ENCODE results near the gene THSD4.

DNA sequence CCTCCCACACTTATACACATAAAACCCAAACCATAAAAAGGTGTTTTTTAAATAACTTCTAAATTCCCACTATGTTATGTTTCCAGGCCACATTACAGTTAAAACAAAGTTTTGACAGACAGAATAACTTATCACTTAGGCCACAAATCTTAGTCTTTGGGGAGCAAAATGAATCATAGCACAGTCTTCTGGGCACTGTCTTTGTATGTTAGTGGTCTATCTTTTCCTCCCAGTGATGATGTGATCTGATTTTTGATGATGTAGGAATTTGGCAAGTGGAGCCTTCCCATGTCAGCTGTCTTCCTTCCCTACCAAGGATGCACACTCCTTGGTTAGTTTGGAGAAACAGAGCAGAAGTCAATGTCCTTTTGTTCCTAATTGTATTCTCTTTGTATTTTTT, 67.3 kb downstream of the THSD4 start:
- TF ChIP-seq, protein P1, sequence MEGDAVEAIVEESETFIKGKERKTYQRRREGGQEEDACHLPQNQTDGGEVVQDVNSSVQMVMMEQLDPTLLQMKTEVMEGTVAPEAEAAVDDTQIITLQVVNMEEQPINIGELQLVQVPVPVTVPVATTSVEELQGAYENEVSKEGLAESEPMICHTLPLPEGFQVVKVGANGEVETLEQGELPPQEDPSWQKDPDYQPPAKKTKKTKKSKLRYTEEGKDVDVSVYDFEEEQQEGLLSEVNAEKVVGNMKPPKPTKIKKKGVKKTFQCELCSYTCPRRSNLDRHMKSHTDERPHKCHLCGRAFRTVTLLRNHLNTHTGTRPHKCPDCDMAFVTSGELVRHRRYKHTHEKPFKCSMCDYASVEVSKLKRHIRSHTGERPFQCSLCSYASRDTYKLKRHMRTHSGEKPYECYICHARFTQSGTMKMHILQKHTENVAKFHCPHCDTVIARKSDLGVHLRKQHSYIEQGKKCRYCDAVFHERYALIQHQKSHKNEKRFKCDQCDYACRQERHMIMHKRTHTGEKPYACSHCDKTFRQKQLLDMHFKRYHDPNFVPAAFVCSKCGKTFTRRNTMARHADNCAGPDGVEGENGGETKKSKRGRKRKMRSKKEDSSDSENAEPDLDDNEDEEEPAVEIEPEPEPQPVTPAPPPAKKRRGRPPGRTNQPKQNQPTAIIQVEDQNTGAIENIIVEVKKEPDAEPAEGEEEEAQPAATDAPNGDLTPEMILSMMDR (conservative IDR thresholded peaks at IDR 0.05; ENCODE audit: low read length): no peak
- no peak for TF ChIP-seq EZH2phosphoT487 (IDR thresholded peaks at IDR 0.05; ENCODE audit: borderline replicate concordance)

Data from Loucy (cell line).